Measurements from ENCODE around the gene PTCD1.

- TF ChIP-seq CTCF (conservative IDR thresholded peaks at IDR 0.05) (no peak), ZFX (IDR thresholded peaks at IDR 0.05) (no peak)
Measured at GRCh38 chr7:99394188-99394502, 44.5 kb downstream of the PTCD1 start.

Measured in C4-2B (cell line).